Left lung (tissue), 10 donors: ENCODE measurements around the gene AMHR2. TPM values are rescaled to one million over a fixed set of nuclear protein-coding genes. Genes with fewer than 3 reads are reported as not detected.
"Not testable (repeated sequence)": the region's sequence is repeated elsewhere in the genome, so short reads cannot be mapped to it uniquely, and the experiment has no call there.

ENCODE experiments used
- ATAC-seq: fragments of 200-7000 bp; cut with Tn5 transposase; one replicate; pipeline ENCODE4 v1.9.1; 2020; ENCODE audit warnings: moderate library complexity
- DNase-seq, 4 donors: peaks; one replicate each; pipeline ENCODE4 v3.0.0-alpha.2; 2013 to 2020
- H3K27ac ChIP-seq, 2 donors: fragments of 200-600 bp; sonication (generic) in 1 of 2; one replicate each; pipeline versions ENCODE4 v1.5.0 to v1.8.0; 2020 to 2021
- H3K27me3 ChIP-seq, 2 donors: fragments of 200-600 bp; sonication (generic) in 1 of 2; one replicate each; pipeline versions ENCODE4 v1.5.0 to v1.8.0; 2020 to 2021
- H3K36me3 ChIP-seq, 2 donors: fragments of 200-600 bp; sonication (generic) in 1 of 2; one replicate each; pipeline versions ENCODE4 v1.5.0 to v1.8.0; 2020 to 2021
- H3K4me1 ChIP-seq, 2 donors: fragments of 200-600 bp; one replicate each; pipeline ENCODE4 v1.8.0; 2021
- H3K4me3 ChIP-seq, 2 donors: fragments of 200-600 bp; sonication (generic) in 1 of 2; one replicate each; pipeline versions ENCODE4 v1.5.0 to v1.8.0; 2020 to 2021; ENCODE audit warnings: mild to moderate bottlenecking in 1 of 2
- H3K9me3 ChIP-seq, 2 donors: fragments of 200-600 bp; sonication (generic) in 1 of 2; one replicate each; pipeline versions ENCODE4 v1.5.0 to v1.8.0; 2020 to 2021
- intact Hi-C, 2 donors: fragments of 100-400 bp; cut with DNase I; formaldehyde crosslinking; loops; one replicate each; pipeline versions ENCODE4 v1.11.2 to v1.14.2; 2022
- polyA plus RNA-seq, 6 donors: library from polyadenylated mRNA; unstranded; fragments of 120-200 nt; gene quantifications; one replicate each; pipeline ENCODE4 v1.2.1, GENCODE V29; 2013; ENCODE audit not compliant: insufficient read length in 6 of 6
- total RNA-seq, 2 donors: library from RNA; stranded (reverse); fragmentation: NEBNext Ultra II Directional; extraction: Animal tissue kit (Norgen Biotek cat#: 25700); gene quantifications; one replicate each; pipeline ENCODE4 v1.2.1, GENCODE V29; 2021
- TF ChIP-seq, protein P1 (sequence below), 2 donors: fragments of 200-600 bp; sonication (generic) in 1 of 2; IDR thresholded peaks; one replicate each; pipeline versions ENCODE4 v1.5.0 to v1.8.0; 2021; ENCODE audit warnings: antibody characterized with exemption in 2 of 2
- donor health status: DM: no; HTN: yes; CAD: no.
- donor health status: DM: no; HTN: no; CAD: no.

AMHR2 gene
- total and polyA plus RNA-seq, 8 donors: 0.18 to 3.7 (median 3.3) TPM; not detected in 1

GRCh38 chr12:53418221-53418620 lies 5.4 kb upstream of the AMHR2 start:
- DNase-seq (no peak), ATAC-seq (no peak)
- intact Hi-C loops: no loop called here
- Histone ChIP-seq H3K36me3 (peaks cover 0 to 9% of the 10 kb centered on the region in 2 donors), H3K27me3 (no peaks in the 10 kb centered on the region), H3K27ac (no peak overlapping the region), H3K4me1 (peaks cover 0 to 41% of the 10 kb centered on the region in 2 donors), H3K9me3 (no peaks in the 10 kb centered on the region), H3K4me3 (no peak overlapping the region)
- TF ChIP-seq, protein P1, sequence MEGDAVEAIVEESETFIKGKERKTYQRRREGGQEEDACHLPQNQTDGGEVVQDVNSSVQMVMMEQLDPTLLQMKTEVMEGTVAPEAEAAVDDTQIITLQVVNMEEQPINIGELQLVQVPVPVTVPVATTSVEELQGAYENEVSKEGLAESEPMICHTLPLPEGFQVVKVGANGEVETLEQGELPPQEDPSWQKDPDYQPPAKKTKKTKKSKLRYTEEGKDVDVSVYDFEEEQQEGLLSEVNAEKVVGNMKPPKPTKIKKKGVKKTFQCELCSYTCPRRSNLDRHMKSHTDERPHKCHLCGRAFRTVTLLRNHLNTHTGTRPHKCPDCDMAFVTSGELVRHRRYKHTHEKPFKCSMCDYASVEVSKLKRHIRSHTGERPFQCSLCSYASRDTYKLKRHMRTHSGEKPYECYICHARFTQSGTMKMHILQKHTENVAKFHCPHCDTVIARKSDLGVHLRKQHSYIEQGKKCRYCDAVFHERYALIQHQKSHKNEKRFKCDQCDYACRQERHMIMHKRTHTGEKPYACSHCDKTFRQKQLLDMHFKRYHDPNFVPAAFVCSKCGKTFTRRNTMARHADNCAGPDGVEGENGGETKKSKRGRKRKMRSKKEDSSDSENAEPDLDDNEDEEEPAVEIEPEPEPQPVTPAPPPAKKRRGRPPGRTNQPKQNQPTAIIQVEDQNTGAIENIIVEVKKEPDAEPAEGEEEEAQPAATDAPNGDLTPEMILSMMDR (IDR thresholded peaks at IDR 0.05): no peak

DNA sequence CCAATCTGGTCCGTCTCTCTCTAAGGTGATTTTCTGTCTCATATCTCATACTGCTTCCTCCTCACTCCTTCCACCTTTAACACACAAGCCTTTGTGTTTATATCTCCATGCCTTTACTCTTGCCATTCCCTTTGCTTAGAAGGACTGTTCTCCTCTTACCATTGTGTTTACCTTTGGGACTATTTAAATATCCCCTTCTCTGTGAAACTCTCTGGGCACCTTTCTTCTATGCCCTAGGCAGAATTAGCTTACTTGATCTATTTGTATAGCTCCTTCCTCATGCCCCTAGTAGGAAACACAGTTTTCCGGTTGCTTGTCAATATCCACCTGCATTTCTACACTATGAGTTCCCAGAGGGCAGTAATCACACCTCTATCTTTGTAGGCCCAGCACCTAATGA lies 3.9 kb upstream of the AMHR2 start:
- no peak for DNase-seq
- Histone ChIP-seq H3K36me3 (no peaks in the 10 kb centered on the region), H3K4me1 (peaks cover 0 to 33% of the 10 kb centered on the region in 2 donors), H3K9me3 (no peaks in the 10 kb centered on the region), H3K27me3 (no peaks in the 10 kb centered on the region), H3K27ac (no peak overlapping the region), H3K4me3 (no peak overlapping the region)
- intact Hi-C loops: loop anchor here in 1 of 2 donors (5.0 kb wide), 1 partner anchor 67 kb away; no protein-coding TSS in a partner anchor
- TF ChIP-seq, protein P1 (IDR thresholded peaks at IDR 0.05): no peak
- ATAC-seq: no peak

DNA sequence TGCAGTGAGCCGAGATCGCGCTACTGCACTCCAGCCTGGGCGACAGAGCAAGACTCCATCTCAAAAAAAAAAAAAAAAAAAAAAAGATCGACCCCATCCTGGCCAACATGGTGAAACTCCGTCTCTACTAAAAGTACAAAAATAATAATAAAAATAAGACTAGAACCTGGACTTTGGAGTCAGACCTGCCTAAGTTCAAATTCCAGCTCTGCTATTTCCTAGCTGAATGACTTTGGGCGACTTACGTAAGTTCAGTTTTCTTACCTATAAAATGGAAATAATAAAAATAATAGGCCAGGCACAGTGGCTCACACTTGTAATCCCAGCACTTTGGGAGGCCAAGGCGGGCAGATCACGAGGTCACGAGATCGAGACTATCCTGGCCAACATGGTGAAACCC lies 1.4 kb upstream of the AMHR2 start:
- H3K27me3 ChIP-seq, DNase-seq, ATAC-seq, H3K9me3 ChIP-seq, H3K27ac ChIP-seq, H3K36me3 ChIP-seq, H3K4me3 ChIP-seq: not testable (repeated sequence)
- intact Hi-C loops: loop anchor here in 1 of 2 donors (5.0 kb wide), 1 partner anchor 70 kb away; no protein-coding TSS in a partner anchor
- H3K4me1 ChIP-seq: peaks cover 0 to 20% of the 10 kb centered on the region in 2 donors

GRCh38 chr12:53424626-53425514 lies 1.2 kb downstream of the AMHR2 start:
- H3K27ac ChIP-seq: no peak overlapping the region

DNA sequence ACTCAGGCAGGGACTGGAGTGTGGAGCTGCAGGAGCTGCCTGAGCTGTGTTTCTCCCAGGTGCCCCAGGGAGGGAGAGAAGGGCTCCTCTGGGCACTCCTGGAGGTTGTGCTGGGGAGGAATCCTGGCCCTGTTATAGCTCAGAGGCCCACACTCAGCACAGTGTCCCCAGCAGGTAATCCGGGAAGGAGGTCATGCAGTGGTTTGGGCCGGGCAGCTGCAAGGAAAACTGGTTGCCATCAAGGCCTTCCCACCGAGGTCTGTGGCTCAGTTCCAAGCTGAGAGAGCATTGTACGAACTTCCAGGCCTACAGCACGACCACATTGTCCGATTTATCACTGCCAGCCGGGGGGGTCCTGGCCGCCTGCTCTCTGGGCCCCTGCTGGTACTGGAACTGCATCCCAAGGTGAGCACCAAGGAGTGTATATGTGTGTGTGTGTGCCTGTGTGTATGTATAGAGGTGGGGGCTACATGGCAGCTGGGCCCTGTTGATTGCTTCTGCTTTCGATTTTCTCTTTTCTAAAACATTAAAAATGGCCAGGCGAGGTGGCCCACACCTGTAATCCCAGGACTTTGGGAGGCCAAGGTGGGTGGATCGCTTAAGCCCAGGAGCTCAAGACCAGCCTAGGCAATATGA lies 2.0 kb downstream of the AMHR2 start:
- no peaks in the 10 kb centered on the region for H3K27me3 ChIP-seq
- no peaks in the 10 kb centered on the region for H3K36me3 ChIP-seq
- DNase-seq (no peak), ATAC-seq (no peak)
- TF ChIP-seq, protein P1 (IDR thresholded peaks at IDR 0.05): no peak
- no peaks in the 10 kb centered on the region for H3K9me3 ChIP-seq
- no peak overlapping the region for H3K4me3 ChIP-seq
- no peak overlapping the region for H3K27ac ChIP-seq
- peaks cover 0 to 12% of the 10 kb centered on the region in 2 donors for H3K4me1 ChIP-seq
- intact Hi-C loops: no loop called here

More at GRCh38 chr12:53424626-53425514, 1.2 kb downstream of the AMHR2 start:
- ATAC-seq (no peak), DNase-seq (peak in 2 of 4 donors; percentile 16 to 32)
- Histone ChIP-seq H3K4me3 (no peak overlapping the region), H3K36me3 (no peaks in the 10 kb centered on the region), H3K27me3 (no peaks in the 10 kb centered on the region), H3K9me3 (no peaks in the 10 kb centered on the region), H3K4me1 (peaks cover 0 to 12% of the 10 kb centered on the region in 2 donors)
- intact Hi-C loops: loop anchor here in 1 of 2 donors (5.0 kb wide), 1 partner anchor 73 kb away; no protein-coding TSS in a partner anchor
- TF ChIP-seq, protein P1 (IDR thresholded peaks at IDR 0.05): no peak
